Stimulated activated CD4-positive, alpha-beta T cell treated with anti-CD3 and anti-CD28 coated beads, TNF-alpha, amount 100 ng/mL, for 48 hours (primary cell): Measurements from ENCODE around the gene GNAL.

Experiments used
- DNase-seq, 3 donors: peaks; one replicate each; pipeline ENCODE4 v3.0.0-alpha.2; 2020; ENCODE audit warnings: low read depth in 3 of 3

GNAL gene

GRCh38 chr18:11808001-11808855 lies 119.2 kb downstream of the GNAL start:
- DNase-seq = no peak

- no peak for DNase-seq
Observed at GRCh38 chr18:11809895-11810294, 120.8 kb downstream of the GNAL start.

- no peak for DNase-seq
Observed at GRCh38 chr18:11810379-11810778, 121.3 kb downstream of the GNAL start.

- DNase-seq = no peak
Observed at GRCh38 chr18:11811009-11811408, 121.9 kb downstream of the GNAL start.

- no peak for DNase-seq
Observed at GRCh38 chr18:11817229-11817628, 128.2 kb downstream of the GNAL start.

- DNase-seq = no peak
Observed at GRCh38 chr18:11818486-11819203, 129.6 kb downstream of the GNAL start.

GRCh38 chr18:11819938-11820337 lies 130.9 kb downstream of the GNAL start:
- DNase-seq = no peak

GRCh38 chr18:11820697-11821096 lies 131.6 kb downstream of the GNAL start:
- no peak for DNase-seq

GRCh38 chr18:11821208-11821607 lies 132.1 kb downstream of the GNAL start:
- DNase-seq = no peak

GRCh38 chr18:11821643-11822237 lies 132.7 kb downstream of the GNAL start:
- no peak for DNase-seq

- no peak for DNase-seq
Observed at GRCh38 chr18:11823545-11823944, 134.5 kb downstream of the GNAL start.

GRCh38 chr18:11826836-11827235 lies 137.8 kb downstream of the GNAL start:
- no peak for DNase-seq

GRCh38 chr18:11828786-11829432 lies 139.8 kb downstream of the GNAL start:
- DNase-seq = no peak

- DNase-seq = no peak
Observed at GRCh38 chr18:11830585-11830984, 141.5 kb downstream of the GNAL start.

- DNase-seq = no peak
Observed at GRCh38 chr18:11831921-11832320, 142.9 kb downstream of the GNAL start.

- no peak for DNase-seq
Observed at GRCh38 chr18:11834772-11835171, 145.7 kb downstream of the GNAL start.

GRCh38 chr18:11839556-11839955 lies 150.5 kb downstream of the GNAL start:
- DNase-seq = no peak

- DNase-seq = no peak
Observed at GRCh38 chr18:11840493-11840892, 151.4 kb downstream of the GNAL start.

GRCh38 chr18:11842562-11842961 lies 153.5 kb downstream of the GNAL start:
- no peak for DNase-seq

GRCh38 chr18:11844436-11844835 lies 155.4 kb downstream of the GNAL start:
- no peak for DNase-seq

- DNase-seq = no peak
Observed at GRCh38 chr18:11845654-11846053, 156.6 kb downstream of the GNAL start.

GRCh38 chr18:11847811-11848210 lies 158.7 kb downstream of the GNAL start:
- DNase-seq = no peak
